Nephron progenitor cell (in vitro differentiated cells): ENCODE data around the gene NEO1.

Source experiments
- DNase-seq: peaks from one replicate; pipeline ENCODE4 v3.0.0; 2021
- H3K27ac Mint-ChIP-seq: 2 replicates; pipeline ENCODE4 v1.8.0; 2021; ENCODE audit warnings: mild to moderate bottlenecking, moderate library complexity, mixed read lengths
- H3K27me3 Mint-ChIP-seq: 2 replicates; pipeline ENCODE4 v1.8.0; 2021; ENCODE audit warnings: mild to moderate bottlenecking, low read depth, mixed read lengths; ENCODE audit not compliant: poor library complexity
- H3K36me3 Mint-ChIP-seq: 2 replicates; pipeline ENCODE4 v1.8.0; 2021; ENCODE audit warnings: low read depth, mixed read lengths
- H3K4me1 Mint-ChIP-seq: 2 replicates; pipeline ENCODE4 v1.8.0; 2021; ENCODE audit warnings: mixed read lengths
- H3K4me3 Mint-ChIP-seq: 2 replicates; pipeline ENCODE4 v1.8.0; 2021; ENCODE audit warnings: mild to moderate bottlenecking, moderate library complexity, mixed read lengths
- H3K9me3 Mint-ChIP-seq: 2 replicates; pipeline ENCODE4 v1.8.0; 2021; ENCODE audit warnings: mild to moderate bottlenecking, moderate library complexity, mixed read lengths
- TF ChIP-seq, protein P1 (sequence below): fragments of 200-600 bp; sonication (generic); IDR thresholded peaks from 2 replicates; pipeline ENCODE4 v1.5.0; 2021; ENCODE audit warnings: antibody characterized with exemption

NEO1 gene

DNA sequence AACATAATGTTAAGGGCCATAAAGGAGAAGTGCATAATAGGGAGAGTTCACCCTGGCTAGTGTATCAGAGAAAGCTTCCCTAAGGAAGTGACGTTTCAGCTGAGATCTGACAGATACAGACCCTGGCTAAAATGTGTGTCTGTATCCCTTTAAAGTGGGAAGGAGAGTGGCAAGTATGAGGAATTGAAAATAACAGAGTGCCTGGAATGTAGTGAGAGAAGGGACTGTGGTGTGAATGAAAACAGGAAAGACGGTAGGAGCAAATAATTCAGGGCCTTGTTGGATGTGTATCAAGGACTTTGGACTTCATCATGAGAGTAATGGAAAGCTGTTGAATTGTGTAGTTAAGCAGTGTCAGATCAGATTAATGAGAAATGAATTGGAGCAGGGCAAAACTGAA lies 30.5 kb downstream of the NEO1 start:
- H3K36me3 Mint-ChIP-seq: peaks cover 15% of the 10 kb centered on the region
- TF ChIP-seq, protein P1, sequence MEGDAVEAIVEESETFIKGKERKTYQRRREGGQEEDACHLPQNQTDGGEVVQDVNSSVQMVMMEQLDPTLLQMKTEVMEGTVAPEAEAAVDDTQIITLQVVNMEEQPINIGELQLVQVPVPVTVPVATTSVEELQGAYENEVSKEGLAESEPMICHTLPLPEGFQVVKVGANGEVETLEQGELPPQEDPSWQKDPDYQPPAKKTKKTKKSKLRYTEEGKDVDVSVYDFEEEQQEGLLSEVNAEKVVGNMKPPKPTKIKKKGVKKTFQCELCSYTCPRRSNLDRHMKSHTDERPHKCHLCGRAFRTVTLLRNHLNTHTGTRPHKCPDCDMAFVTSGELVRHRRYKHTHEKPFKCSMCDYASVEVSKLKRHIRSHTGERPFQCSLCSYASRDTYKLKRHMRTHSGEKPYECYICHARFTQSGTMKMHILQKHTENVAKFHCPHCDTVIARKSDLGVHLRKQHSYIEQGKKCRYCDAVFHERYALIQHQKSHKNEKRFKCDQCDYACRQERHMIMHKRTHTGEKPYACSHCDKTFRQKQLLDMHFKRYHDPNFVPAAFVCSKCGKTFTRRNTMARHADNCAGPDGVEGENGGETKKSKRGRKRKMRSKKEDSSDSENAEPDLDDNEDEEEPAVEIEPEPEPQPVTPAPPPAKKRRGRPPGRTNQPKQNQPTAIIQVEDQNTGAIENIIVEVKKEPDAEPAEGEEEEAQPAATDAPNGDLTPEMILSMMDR: no peak
- peaks cover 3% of the 10 kb centered on the region for H3K27me3 Mint-ChIP-seq
- H3K9me3 Mint-ChIP-seq: no peaks in the 10 kb centered on the region
- peaks cover 16% of the 10 kb centered on the region for H3K4me1 Mint-ChIP-seq
- no peak for DNase-seq
- H3K4me3 Mint-ChIP-seq: no peak overlapping the region
- no peak overlapping the region for H3K27ac Mint-ChIP-seq

- TF ChIP-seq, protein P1: no peak
- H3K4me1 Mint-ChIP-seq: no peaks in the 10 kb centered on the region
- no peak overlapping the region for H3K27ac Mint-ChIP-seq
- no peak overlapping the region for H3K4me3 Mint-ChIP-seq
- peaks cover 15% of the 10 kb centered on the region for H3K36me3 Mint-ChIP-seq
- DNase-seq: no peak
- no peaks in the 10 kb centered on the region for H3K27me3 Mint-ChIP-seq
- no peaks in the 10 kb centered on the region for H3K9me3 Mint-ChIP-seq
Observed at GRCh38 chr15:73087098-73087497, 34.8 kb downstream of the NEO1 start.

- DNase-seq: no peak
- no peak overlapping the region for H3K27ac Mint-ChIP-seq
- no peaks in the 10 kb centered on the region for H3K36me3 Mint-ChIP-seq
- H3K4me1 Mint-ChIP-seq: peaks cover 5% of the 10 kb centered on the region
- no peak overlapping the region for H3K4me3 Mint-ChIP-seq
- TF ChIP-seq, protein P1: no peak
- no peaks in the 10 kb centered on the region for H3K9me3 Mint-ChIP-seq
- no peaks in the 10 kb centered on the region for H3K27me3 Mint-ChIP-seq
Observed at GRCh38 chr15:73105064-73105463, 52.8 kb downstream of the NEO1 start.

- H3K36me3 Mint-ChIP-seq: no peaks in the 10 kb centered on the region
- no peak for DNase-seq
- TF ChIP-seq, protein P1: no peak
- H3K4me1 Mint-ChIP-seq: peaks cover 5% of the 10 kb centered on the region
- H3K4me3 Mint-ChIP-seq: no peak overlapping the region
- peaks cover 3% of the 10 kb centered on the region for H3K27me3 Mint-ChIP-seq
- no peak overlapping the region for H3K27ac Mint-ChIP-seq
- no peaks in the 10 kb centered on the region for H3K9me3 Mint-ChIP-seq
Observed at GRCh38 chr15:73108676-73109075, 56.4 kb downstream of the NEO1 start.

DNA sequence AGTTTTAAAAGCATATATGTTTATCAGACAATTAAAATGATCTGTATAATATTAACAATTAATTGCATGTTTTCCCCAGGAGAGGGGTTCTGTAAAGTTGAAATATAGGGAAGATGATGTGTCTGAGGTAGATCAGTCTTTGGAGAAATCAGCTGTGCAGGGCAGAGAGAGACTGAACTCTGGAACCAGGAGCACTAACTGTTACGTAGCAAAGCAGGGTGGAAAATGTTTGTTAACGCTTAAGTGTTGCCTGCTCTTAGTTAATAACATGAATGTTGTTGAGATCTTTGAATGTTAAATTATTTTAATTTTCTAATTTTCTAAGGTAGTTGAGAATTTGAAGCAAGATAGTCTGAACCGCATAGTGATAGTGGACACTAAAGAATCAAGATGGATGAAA lies 57.5 kb downstream of the NEO1 start:
- no peaks in the 10 kb centered on the region for H3K9me3 Mint-ChIP-seq
- H3K27ac Mint-ChIP-seq: no peak overlapping the region
- H3K4me1 Mint-ChIP-seq: peaks cover 10% of the 10 kb centered on the region
- peaks cover 3% of the 10 kb centered on the region for H3K27me3 Mint-ChIP-seq
- DNase-seq: no peak
- no peak overlapping the region for H3K4me3 Mint-ChIP-seq
- H3K36me3 Mint-ChIP-seq: no peaks in the 10 kb centered on the region
- TF ChIP-seq, protein P1: no peak

GRCh38 chr15:73110201-73110600 lies 57.9 kb downstream of the NEO1 start:
- TF ChIP-seq, protein P1: no peak
- no peaks in the 10 kb centered on the region for H3K9me3 Mint-ChIP-seq
- H3K36me3 Mint-ChIP-seq: no peaks in the 10 kb centered on the region
- DNase-seq: no peak
- peaks cover 3% of the 10 kb centered on the region for H3K27me3 Mint-ChIP-seq
- peaks cover 10% of the 10 kb centered on the region for H3K4me1 Mint-ChIP-seq
- H3K4me3 Mint-ChIP-seq: no peak overlapping the region
- no peak overlapping the region for H3K27ac Mint-ChIP-seq
